ENCODE data around the gene CCL26. TPM values are rescaled to one million over a fixed set of nuclear protein-coding genes. Genes with fewer than 3 reads are reported as not detected.

CCL26 gene
- total and polyA plus RNA-seq, 2 of the 13 experiments (the other 11 are each of a cell fraction or from before 2014, with no cell fraction given), result 0.16 TPM; not detected in 1

- TF ChIP-seq ZNF281 (CRISPR knock-in tag; IDR thresholded peaks at IDR 0.05; ENCODE audit: borderline replicate concordance) (no peak), SKI (IDR thresholded peaks at IDR 0.05; ENCODE audit: partially characterized antibody) (no peak), NCOA5 (CRISPR knock-in tag; IDR thresholded peaks at IDR 0.05) (no peak), ZKSCAN8 (CRISPR knock-in tag; IDR thresholded peaks at IDR 0.05; ENCODE audit: borderline replicate concordance) (no peak), SMAD9 (CRISPR knock-in tag; IDR thresholded peaks at IDR 0.05) (no peak)
Observed at GRCh38 chr7:75757860-75758259, 14.2 kb downstream of the CCL26 start (continued).

GRCh38 chr7:75756991-75757676, 14.9 kb downstream of the CCL26 start:
- FAIRE-seq (peak; percentile 18), ATAC-seq (peak; percentile 92), DNase-seq (ENCODE audit: low spot score) (peak; percentile 70)
- no peaks in the 10 kb centered on the region for H3K9me3 ChIP-seq (ENCODE audit: low read length)
- CTCF ChIA-PET (ENCODE audit: low intra/inter-chr PET ratio, low total read pairs), result no interaction called here
- in situ Hi-C loops (cut with HindIII; ENCODE audit: extremely low pct_ligation_motif_present, low pct_unique_long_range_greater_than_20kb), result no loop called here
- intact Hi-C loops (cut with micrococcal nuclease; ENCODE audit: unreplicated experiment), result loop anchor here (10.0 kb wide), 1 partner anchor 112 kb away; no protein-coding TSS in a partner anchor
- WGBS (ENCODE audit: low lambda C conversion rate), result 26% methylated on average over 6 of the region's 6 CpGs
- H3K4me1 ChIP-seq (ENCODE audit: insufficient read depth, low read length), result peaks cover 11% of the 10 kb centered on the region; the same call in 1 of the 2 replicates
- no peak overlapping the region for H3K4me3 ChIP-seq (replicated peaks in 1 of 3; ENCODE audit: insufficient read depth in 1 of 3, low read depth in 2 of 3, low read length in 3 of 3)
- no peaks in the 10 kb centered on the region for H3K79me2 ChIP-seq (ENCODE audit: insufficient read depth, low read length)
- H3K27ac ChIP-seq (ENCODE audit: extremely low read length, insufficient read depth, low read length), result no peak overlapping the region
- no peaks in the 10 kb centered on the region for H3K27me3 ChIP-seq (ENCODE audit: control insufficient read depth in 1 of 2, insufficient read depth in 2 of 2, low read length in 2 of 2)
- POLR2A ChIA-PET, result no interaction called here
- no TSS peak for BruUV-seq (replicated peaks)
- no peaks in the 10 kb centered on the region for H4K20me1 ChIP-seq (ENCODE audit: insufficient read depth, low read length)
- H3K9ac ChIP-seq (ENCODE audit: insufficient read depth, low read depth, low read length), result no peak overlapping the region
- H3K4me2 ChIP-seq (ENCODE audit: low read depth, low read length), result no peak overlapping the region
- no peak overlapping the region for H2AFZ ChIP-seq (ENCODE audit: low read length)
- H3K36me3 ChIP-seq (replicated peaks in 1 of 2; ENCODE audit: control insufficient read depth in 1 of 2, insufficient read depth in 2 of 2, low read length in 2 of 2), result no peaks in the 10 kb centered on the region
- no peak for TF ChIP-seq KDM1A (CRISPR knock-in tag; IDR thresholded peaks at IDR 0.05)
- TF ChIP-seq NR2F6 (IDR thresholded peaks at IDR 0.05), result no peak
- peak; percentile 23; the same call in 1 of the 2 replicates for TF ChIP-seq NR2F6 (CRISPR knock-in tag; IDR thresholded peaks at IDR 0.05)
- TF ChIP-seq HMGXB4 (CRISPR knock-in tag; IDR thresholded peaks at IDR 0.05; ENCODE audit: borderline replicate concordance in 1 of 2, low read depth in 1 of 2), result 0 out of 4 replicates have a peak, but pooled peaks of 1 of the 2 experiments have one; percentile 26
- TF ChIP-seq ZNF263 (CRISPR knock-in tag; IDR thresholded peaks at IDR 0.05), result no peak
- TF ChIP-seq BHLHE40 (IDR thresholded peaks at IDR 0.05; ENCODE audit: low read length), result no peak
- TF ChIP-seq CTCF (CRISPR knock-in tag; IDR thresholded peaks at IDR 0.05), result peak; percentile 70
- TF ChIP-seq RXRB (CRISPR knock-in tag; IDR thresholded peaks at IDR 0.05; ENCODE audit: borderline replicate concordance), result peak; percentile 60; the same call in 1 of the 2 replicates
- no peak for TF ChIP-seq ZBTB46 (CRISPR knock-in tag; IDR thresholded peaks at IDR 0.05; ENCODE audit: borderline replicate concordance)
- TF ChIP-seq KAT8 (CRISPR knock-in tag; IDR thresholded peaks at IDR 0.05), result peak; percentile 31; the same call in 1 of the 2 replicates

All from HepG2 (cell line).